ENCODE results near the gene CCR5. TPM values are rescaled to one million over a fixed set of nuclear protein-coding genes. Genes with fewer than 3 reads are reported as not detected.

Gene CCR5
- total RNA-seq, 3 donors from 2014 or later = 0.73 to 0.98 (median 0.96) TPM

GRCh38 chr3:46371519-46372340, 984 bp downstream of the CCR5 start:
- H3K9me3 ChIP-seq = no peaks in the 10 kb centered on the region
- H3K27ac ChIP-seq = no peak overlapping the region
- H3K4me1 ChIP-seq = no peaks in the 10 kb centered on the region
- H3K36me3 ChIP-seq = no peaks in the 10 kb centered on the region
- no peak for DNase-seq (ENCODE audit: low spot score in 2 of 2)
- intact Hi-C loops (cut with DNase I; ENCODE audit: low total_unique reads) = no loop called here
- TF ChIP-seq POLR2AphosphoS5 (IDR thresholded peaks at IDR 0.05) = no peak
- TF ChIP-seq POLR2A (IDR thresholded peaks at IDR 0.05) = no peak
- no peak for TF ChIP-seq CTCF (IDR thresholded peaks at IDR 0.05)
- H3K27me3 ChIP-seq = peaks cover 0 to 3% of the 10 kb centered on the region in 2 donors
- H3K4me3 ChIP-seq = peak overlapping the region in 1 of 3 donors; percentile 1

GRCh38 chr3:46372492-46373359, 2.0 kb downstream of the CCR5 start:
- H3K27me3 ChIP-seq = peaks cover 0 to 3% of the 10 kb centered on the region in 2 donors
- TF ChIP-seq POLR2AphosphoS5 (IDR thresholded peaks at IDR 0.05) (no peak), CTCF (IDR thresholded peaks at IDR 0.05) (peak in 2 of 3 donors; percentile 14 to 30), POLR2A (IDR thresholded peaks at IDR 0.05) (no peak)
- intact Hi-C loops (cut with DNase I; ENCODE audit: low total_unique reads) = no loop called here

DNA sequence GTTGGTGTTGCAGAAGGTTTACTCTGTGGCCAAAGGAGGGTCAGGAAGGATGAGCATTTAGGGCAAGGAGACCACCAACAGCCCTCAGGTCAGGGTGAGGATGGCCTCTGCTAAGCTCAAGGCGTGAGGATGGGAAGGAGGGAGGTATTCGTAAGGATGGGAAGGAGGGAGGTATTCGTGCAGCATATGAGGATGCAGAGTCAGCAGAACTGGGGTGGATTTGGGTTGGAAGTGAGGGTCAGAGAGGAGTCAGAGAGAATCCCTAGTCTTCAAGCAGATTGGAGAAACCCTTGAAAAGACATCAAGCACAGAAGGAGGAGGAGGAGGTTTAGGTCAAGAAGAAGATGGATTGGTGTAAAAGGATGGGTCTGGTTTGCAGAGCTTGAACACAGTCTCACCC, 4.0 kb downstream of the CCR5 start:
- Histone ChIP-seq H3K27me3 (peaks cover 0 to 3% of the 10 kb centered on the region in 2 donors), H3K4me3 (no peak overlapping the region), H3K36me3 (no peaks in the 10 kb centered on the region), H3K9me3 (no peaks in the 10 kb centered on the region), H3K4me1 (no peaks in the 10 kb centered on the region), H3K27ac (no peak overlapping the region)
- intact Hi-C loops (cut with DNase I; ENCODE audit: low total_unique reads) = loop anchor here (5.0 kb wide), 1 partner anchor 202 kb away; no protein-coding TSS in a partner anchor
- TF ChIP-seq POLR2AphosphoS5 (IDR thresholded peaks at IDR 0.05) (no peak), POLR2A (IDR thresholded peaks at IDR 0.05) (no peak), CTCF (IDR thresholded peaks at IDR 0.05) (no peak)
- no peak for DNase-seq (ENCODE audit: low spot score in 2 of 2)

More at GRCh38 chr3:46372492-46373359, 2.0 kb downstream of the CCR5 start:
- H3K9me3 ChIP-seq = no peaks in the 10 kb centered on the region
- no peaks in the 10 kb centered on the region for H3K4me1 ChIP-seq
- no peaks in the 10 kb centered on the region for H3K36me3 ChIP-seq
- no peak overlapping the region for H3K27ac ChIP-seq
- no peak overlapping the region for H3K4me3 ChIP-seq
- no peak for DNase-seq (ENCODE audit: low spot score in 2 of 2)

DNA sequence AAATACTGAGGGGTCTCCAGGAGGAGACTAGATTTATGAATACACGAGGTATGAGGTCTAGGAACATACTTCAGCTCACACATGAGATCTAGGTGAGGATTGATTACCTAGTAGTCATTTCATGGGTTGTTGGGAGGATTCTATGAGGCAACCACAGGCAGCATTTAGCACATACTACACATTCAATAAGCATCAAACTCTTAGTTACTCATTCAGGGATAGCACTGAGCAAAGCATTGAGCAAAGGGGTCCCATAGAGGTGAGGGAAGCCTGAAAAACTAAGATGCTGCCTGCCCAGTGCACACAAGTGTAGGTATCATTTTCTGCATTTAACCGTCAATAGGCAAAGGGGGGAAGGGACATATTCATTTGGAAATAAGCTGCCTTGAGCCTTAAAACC, 4.5 kb downstream of the CCR5 start:
- Histone ChIP-seq H3K27me3 (peaks cover 0 to 3% of the 10 kb centered on the region in 2 donors), H3K9me3 (no peaks in the 10 kb centered on the region), H3K4me1 (no peaks in the 10 kb centered on the region), H3K36me3 (no peaks in the 10 kb centered on the region), H3K4me3 (no peak overlapping the region), H3K27ac (no peak overlapping the region)
- no peak for DNase-seq (ENCODE audit: low spot score in 2 of 2)
- TF ChIP-seq POLR2A (IDR thresholded peaks at IDR 0.05) (no peak), POLR2AphosphoS5 (IDR thresholded peaks at IDR 0.05) (no peak)
- intact Hi-C loops (cut with DNase I; ENCODE audit: low total_unique reads) = loop anchor here (5.0 kb wide), 1 partner anchor 203 kb away; no protein-coding TSS in a partner anchor

DNA sequence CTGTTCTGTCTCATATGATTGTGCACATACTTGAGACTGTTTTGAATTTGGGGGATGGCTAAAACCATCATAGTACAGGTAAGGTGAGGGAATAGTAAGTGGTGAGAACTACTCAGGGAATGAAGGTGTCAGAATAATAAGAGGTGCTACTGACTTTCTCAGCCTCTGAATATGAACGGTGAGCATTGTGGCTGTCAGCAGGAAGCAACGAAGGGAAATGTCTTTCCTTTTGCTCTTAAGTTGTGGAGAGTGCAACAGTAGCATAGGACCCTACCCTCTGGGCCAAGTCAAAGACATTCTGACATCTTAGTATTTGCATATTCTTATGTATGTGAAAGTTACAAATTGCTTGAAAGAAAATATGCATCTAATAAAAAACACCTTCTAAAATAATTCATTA, 5.1 kb downstream of the CCR5 start:
- Histone ChIP-seq H3K4me3 (no peak overlapping the region), H3K27ac (no peak overlapping the region), H3K4me1 (no peaks in the 10 kb centered on the region), H3K9me3 (no peaks in the 10 kb centered on the region), H3K36me3 (no peaks in the 10 kb centered on the region), H3K27me3 (peaks cover 0 to 3% of the 10 kb centered on the region in 2 donors)
- intact Hi-C loops (cut with DNase I; ENCODE audit: low total_unique reads) = loop anchor here (5.0 kb wide), 1 partner anchor 204 kb away; no protein-coding TSS in a partner anchor
- DNase-seq (ENCODE audit: low spot score in 2 of 2) = no peak
- TF ChIP-seq POLR2A (IDR thresholded peaks at IDR 0.05) = no peak
- TF ChIP-seq POLR2AphosphoS5 (IDR thresholded peaks at IDR 0.05) = no peak
- TF ChIP-seq CTCF (IDR thresholded peaks at IDR 0.05) = no peak

Measured in breast epithelium (tissue), 4 donors.